K562 (cell line): ENCODE results near the gene ILK.

Experiments used
- EP300 ChIP-seq: IDR thresholded peaks from 2 replicates; pipeline ENCODE4 v1.6.1; 2012; ENCODE audit warnings: low read length, improper control_type of control experiment
- MXI1 ChIP-seq: IDR thresholded peaks from 2 replicates; pipeline ENCODE4 v1.6.1; 2011; ENCODE audit warnings: low read depth, mild to moderate bottlenecking, improper control_type of control experiment, low read length
- USF1 ChIP-seq: sonication (generic); formaldehyde crosslinking; IDR thresholded peaks from 2 replicates; pipeline ENCODE4 v1.9.0; 2022; ENCODE audit warnings: mild to moderate bottlenecking, missing genetic modification reagents
- TF ChIP-seq, protein P1 (sequence below), 3 experiments: IDR thresholded peaks in 2 of 3; conservative IDR thresholded peaks in 1 of 3; 2 replicates each; pipeline ENCODE4 v1.5.1; 2011 to 2012; ENCODE audit warnings: low read length in 3 of 3, mild to moderate bottlenecking in 3 of 3, control low read depth in 2 of 3, improper control_type of control experiment in 1 of 3, inconsistent platforms in 1 of 3, low read depth in 1 of 3, mixed read lengths in 1 of 3, moderate library complexity in 1 of 3; ENCODE audit not compliant: insufficient read depth in 2 of 3

DNA sequence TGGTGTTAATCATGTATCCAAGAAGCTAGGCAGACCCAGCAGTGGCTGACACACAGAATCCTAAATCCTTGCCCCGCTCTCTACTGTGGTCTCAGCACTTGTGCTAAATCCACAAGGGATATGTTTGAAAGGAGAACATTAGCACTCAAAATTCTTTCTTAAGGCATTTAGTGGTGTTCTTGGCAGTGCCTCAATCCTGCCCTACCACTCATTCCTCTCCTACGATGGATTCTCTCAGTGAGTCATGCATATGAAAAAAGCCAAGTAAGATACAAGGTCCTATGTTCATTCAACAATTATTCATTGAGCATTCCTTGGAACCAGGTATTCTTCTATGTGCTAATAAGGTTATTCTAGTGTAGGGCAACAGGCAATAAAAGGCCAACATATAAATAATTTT lies 31.4 kb upstream of the ILK start:
- no peak for TF ChIP-seq USF1 (CRISPR knock-in tag)
- TF ChIP-seq EP300 = no peak
- no peak for TF ChIP-seq MXI1
- TF ChIP-seq, protein P1, sequence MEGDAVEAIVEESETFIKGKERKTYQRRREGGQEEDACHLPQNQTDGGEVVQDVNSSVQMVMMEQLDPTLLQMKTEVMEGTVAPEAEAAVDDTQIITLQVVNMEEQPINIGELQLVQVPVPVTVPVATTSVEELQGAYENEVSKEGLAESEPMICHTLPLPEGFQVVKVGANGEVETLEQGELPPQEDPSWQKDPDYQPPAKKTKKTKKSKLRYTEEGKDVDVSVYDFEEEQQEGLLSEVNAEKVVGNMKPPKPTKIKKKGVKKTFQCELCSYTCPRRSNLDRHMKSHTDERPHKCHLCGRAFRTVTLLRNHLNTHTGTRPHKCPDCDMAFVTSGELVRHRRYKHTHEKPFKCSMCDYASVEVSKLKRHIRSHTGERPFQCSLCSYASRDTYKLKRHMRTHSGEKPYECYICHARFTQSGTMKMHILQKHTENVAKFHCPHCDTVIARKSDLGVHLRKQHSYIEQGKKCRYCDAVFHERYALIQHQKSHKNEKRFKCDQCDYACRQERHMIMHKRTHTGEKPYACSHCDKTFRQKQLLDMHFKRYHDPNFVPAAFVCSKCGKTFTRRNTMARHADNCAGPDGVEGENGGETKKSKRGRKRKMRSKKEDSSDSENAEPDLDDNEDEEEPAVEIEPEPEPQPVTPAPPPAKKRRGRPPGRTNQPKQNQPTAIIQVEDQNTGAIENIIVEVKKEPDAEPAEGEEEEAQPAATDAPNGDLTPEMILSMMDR (IDR thresholded peaks at IDR 0.05 in 2 of 3, conservative IDR thresholded peaks at IDR 0.05 in 1 of 3; ENCODE audit: insufficient read depth in 2 of 3, low read depth in 1 of 3, low read length in 3 of 3) = no peak
